Esophagus muscularis mucosa (tissue), 3 donors: Measurements from ENCODE around the gene NSMCE1.
"Not testable (repeated sequence)": the region's sequence is repeated elsewhere in the genome, so short reads cannot be mapped to it uniquely, and the experiment has no call there.

Source experiments
- CTCF ChIP-seq, 3 experiments: fragments of 200-600 bp in 2 of 3; fragments of 450-650 bp in 1 of 3; sonication (generic) in 2 of 3; IDR thresholded peaks; one replicate each; pipeline ENCODE4 v1.5.1; 2017 to 2019; ENCODE audit warnings: antibody characterized with exemption in 3 of 3, mild to moderate bottlenecking in 2 of 3, moderate library complexity in 1 of 3
- POLR2AphosphoS5 ChIP-seq, 2 donors: sonication (generic); formaldehyde crosslinking; IDR thresholded peaks; one replicate each; pipeline ENCODE4 v1.6.1; 2017; ENCODE audit warnings: antibody characterized with exemption in 2 of 2

DNA sequence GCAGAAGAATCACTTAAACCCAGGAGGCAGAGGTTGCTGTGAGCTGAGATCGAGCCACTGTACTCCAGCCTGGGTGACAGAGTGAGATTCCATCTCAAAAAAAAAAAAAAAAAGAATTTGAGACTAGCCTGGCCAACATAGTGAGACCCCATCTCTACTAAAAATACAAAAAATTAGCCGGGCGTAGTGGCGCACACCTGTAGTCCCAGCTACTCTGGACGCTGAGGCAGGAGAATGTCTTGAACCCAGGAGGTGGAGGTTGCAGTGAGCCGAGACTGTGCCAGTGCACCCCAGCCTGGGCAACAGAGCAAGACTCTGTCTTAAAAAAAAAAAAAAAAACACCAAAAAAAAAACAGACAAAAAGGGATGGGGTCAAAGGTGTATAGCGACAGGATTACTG, 4.1 kb upstream of the NSMCE1 start:
- TF ChIP-seq CTCF, POLR2AphosphoS5 (IDR thresholded peaks at IDR 0.05): not testable (repeated sequence)
